ENCODE measurements around the gene NCK2.

DNA sequence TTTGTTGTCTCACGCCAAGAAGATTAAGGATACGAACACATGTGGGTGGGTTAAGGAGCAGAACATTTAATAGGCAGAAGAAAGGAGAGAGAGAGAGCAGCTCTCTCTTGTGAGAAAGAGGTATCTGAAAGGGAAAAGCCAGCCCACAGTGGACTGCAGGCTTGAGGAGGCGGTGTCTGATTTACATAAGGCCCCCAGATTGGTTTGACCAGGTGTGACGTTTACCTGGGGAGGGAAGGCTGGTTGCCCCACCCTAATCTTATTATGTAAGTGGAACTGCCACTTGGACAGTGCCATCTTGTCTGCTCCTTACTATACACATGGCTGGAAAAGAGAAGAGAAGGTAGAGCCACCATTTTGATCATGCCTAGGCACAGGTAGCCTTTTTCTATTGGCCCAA lies 189.2 kb downstream of the NCK2 start:
- TF ChIP-seq, protein P1, sequence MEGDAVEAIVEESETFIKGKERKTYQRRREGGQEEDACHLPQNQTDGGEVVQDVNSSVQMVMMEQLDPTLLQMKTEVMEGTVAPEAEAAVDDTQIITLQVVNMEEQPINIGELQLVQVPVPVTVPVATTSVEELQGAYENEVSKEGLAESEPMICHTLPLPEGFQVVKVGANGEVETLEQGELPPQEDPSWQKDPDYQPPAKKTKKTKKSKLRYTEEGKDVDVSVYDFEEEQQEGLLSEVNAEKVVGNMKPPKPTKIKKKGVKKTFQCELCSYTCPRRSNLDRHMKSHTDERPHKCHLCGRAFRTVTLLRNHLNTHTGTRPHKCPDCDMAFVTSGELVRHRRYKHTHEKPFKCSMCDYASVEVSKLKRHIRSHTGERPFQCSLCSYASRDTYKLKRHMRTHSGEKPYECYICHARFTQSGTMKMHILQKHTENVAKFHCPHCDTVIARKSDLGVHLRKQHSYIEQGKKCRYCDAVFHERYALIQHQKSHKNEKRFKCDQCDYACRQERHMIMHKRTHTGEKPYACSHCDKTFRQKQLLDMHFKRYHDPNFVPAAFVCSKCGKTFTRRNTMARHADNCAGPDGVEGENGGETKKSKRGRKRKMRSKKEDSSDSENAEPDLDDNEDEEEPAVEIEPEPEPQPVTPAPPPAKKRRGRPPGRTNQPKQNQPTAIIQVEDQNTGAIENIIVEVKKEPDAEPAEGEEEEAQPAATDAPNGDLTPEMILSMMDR (IDR thresholded peaks at IDR 0.05; ENCODE audit: insufficient read depth, low read length, poor library complexity, severe bottlenecking) = no peak
- no peak for TF ChIP-seq EZH2phosphoT487 (conservative IDR thresholded peaks at IDR 0.05; ENCODE audit: low read length)
